ENCODE results near the gene ZSCAN25.
"Not testable (repeated sequence)": the region's sequence is repeated elsewhere in the genome, so short reads cannot be mapped to it uniquely, and the experiment has no call there.

The ZSCAN25 gene

DNA sequence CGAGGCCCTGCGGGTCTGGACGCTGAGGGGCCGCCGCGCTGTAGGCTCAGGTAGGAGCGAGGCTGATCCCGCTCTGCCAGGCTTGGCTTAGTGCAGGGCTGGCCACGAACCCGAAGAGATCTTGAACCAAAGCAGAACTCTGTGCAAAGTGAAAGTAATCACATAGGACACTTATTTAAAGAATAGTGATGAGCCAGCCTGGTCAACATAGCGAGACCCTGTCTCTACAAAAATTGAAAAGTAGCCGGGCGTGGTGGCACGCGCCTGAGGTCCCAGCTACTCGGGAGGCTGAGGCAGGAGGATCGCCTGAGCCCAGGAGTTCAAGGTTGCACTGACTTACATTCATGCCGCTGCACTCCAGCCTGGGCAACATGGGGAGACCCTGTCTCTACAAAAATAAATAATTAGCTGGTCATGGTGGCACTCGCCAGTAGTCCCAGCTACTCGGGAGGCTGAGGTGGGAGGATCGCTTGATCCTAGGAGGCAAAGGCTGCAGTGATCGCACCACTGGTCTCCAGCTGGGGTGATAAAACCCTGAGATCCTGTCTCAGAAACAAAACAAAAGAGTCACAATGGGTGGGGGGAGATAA is 541 bp downstream of the ZSCAN25 start:
- in situ Hi-C loops (cut with MboI; ENCODE audit: low sequenced_read_pairs), result no loop called here

- in situ Hi-C loops (cut with MboI; ENCODE audit: low sequenced_read_pairs), result no loop called here
Measured at GRCh38 chr7:99618726-99619125, 2.0 kb downstream of the ZSCAN25 start.

- in situ Hi-C loops (cut with MboI; ENCODE audit: low sequenced_read_pairs), result no loop called here
Measured at GRCh38 chr7:99619571-99620130, 2.9 kb downstream of the ZSCAN25 start.

- in situ Hi-C loops (cut with MboI; ENCODE audit: low sequenced_read_pairs), result no loop called here
Measured at GRCh38 chr7:99621271-99621670, 4.5 kb downstream of the ZSCAN25 start.

DNA sequence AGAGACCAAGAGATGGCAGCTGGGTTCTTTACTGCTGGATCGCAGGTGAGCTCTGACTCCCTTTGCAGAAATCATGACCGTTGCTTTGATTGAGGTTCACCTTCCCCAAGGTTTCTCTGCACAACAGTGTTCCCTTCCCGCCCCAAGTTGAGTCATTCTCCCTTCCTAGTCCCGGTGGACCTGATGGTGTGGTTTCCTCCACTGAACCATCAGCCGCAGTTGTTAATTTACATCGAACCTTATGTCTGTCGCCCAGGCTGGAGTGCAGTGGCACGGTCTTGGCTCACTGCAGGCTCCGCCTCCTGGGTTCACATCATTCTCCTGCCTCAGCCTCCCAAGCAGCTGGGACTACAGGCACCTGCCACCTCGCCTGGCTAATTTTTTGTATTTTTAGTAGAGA is 5.8 kb downstream of the ZSCAN25 start:
- in situ Hi-C loops (cut with MboI; ENCODE audit: low sequenced_read_pairs), result no loop called here

GRCh38 chr7:99623091-99623693 is 6.4 kb downstream of the ZSCAN25 start:
- in situ Hi-C loops (cut with MboI; ENCODE audit: low sequenced_read_pairs), result no loop called here

- in situ Hi-C loops (cut with MboI; ENCODE audit: low sequenced_read_pairs), result no loop called here
Measured at GRCh38 chr7:99623702-99624447, 7.1 kb downstream of the ZSCAN25 start.

- in situ Hi-C loops (cut with MboI; ENCODE audit: low sequenced_read_pairs), result no loop called here
Measured at GRCh38 chr7:99624484-99624883, 7.7 kb downstream of the ZSCAN25 start.

DNA sequence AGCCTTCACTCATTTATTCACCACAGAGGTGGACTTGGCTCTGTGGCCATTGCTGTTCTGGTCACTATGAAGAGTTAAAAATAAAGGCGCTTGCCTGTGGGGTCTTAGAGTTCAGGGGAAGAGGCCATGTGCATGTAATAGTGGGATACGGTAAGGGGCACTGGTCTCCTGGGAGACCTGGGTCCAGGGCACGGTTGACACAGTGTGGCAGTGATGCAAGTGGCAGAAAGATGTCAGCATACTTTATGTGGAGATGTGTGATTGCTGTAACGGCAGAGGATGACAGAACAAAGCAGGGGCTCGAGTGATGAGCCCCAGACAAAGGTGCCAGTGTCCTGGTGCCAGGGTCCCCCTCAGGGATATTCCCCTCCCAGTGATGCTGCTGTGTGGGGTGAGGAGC is 8.6 kb downstream of the ZSCAN25 start:
- in situ Hi-C loops (cut with MboI; ENCODE audit: low sequenced_read_pairs), result no loop called here

GRCh38 chr7:99625961-99626360 is 9.2 kb downstream of the ZSCAN25 start:
- in situ Hi-C loops (cut with MboI; ENCODE audit: low sequenced_read_pairs), result no loop called here

- in situ Hi-C loops (cut with MboI; ENCODE audit: low sequenced_read_pairs), result no loop called here
Measured at GRCh38 chr7:99626661-99627060, 9.9 kb downstream of the ZSCAN25 start.

DNA sequence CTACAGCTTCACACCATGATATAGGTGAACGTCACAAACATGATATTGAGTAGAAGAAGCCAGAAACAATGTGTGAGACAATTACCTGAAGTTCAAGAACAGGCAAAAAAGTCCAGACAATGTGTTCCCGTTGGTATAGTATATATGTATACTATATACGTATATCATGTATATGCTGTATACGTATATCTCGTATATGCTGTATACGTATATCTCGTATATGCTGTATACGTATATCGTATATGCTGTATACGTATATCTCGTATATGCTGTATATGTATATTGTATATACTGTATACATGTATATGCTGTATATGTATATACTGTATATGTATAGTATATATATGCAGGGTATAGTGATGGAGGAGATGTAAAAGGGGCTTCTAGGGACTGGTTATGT is 10.8 kb downstream of the ZSCAN25 start:
- in situ Hi-C loops (cut with MboI; ENCODE audit: low sequenced_read_pairs), result no loop called here

DNA sequence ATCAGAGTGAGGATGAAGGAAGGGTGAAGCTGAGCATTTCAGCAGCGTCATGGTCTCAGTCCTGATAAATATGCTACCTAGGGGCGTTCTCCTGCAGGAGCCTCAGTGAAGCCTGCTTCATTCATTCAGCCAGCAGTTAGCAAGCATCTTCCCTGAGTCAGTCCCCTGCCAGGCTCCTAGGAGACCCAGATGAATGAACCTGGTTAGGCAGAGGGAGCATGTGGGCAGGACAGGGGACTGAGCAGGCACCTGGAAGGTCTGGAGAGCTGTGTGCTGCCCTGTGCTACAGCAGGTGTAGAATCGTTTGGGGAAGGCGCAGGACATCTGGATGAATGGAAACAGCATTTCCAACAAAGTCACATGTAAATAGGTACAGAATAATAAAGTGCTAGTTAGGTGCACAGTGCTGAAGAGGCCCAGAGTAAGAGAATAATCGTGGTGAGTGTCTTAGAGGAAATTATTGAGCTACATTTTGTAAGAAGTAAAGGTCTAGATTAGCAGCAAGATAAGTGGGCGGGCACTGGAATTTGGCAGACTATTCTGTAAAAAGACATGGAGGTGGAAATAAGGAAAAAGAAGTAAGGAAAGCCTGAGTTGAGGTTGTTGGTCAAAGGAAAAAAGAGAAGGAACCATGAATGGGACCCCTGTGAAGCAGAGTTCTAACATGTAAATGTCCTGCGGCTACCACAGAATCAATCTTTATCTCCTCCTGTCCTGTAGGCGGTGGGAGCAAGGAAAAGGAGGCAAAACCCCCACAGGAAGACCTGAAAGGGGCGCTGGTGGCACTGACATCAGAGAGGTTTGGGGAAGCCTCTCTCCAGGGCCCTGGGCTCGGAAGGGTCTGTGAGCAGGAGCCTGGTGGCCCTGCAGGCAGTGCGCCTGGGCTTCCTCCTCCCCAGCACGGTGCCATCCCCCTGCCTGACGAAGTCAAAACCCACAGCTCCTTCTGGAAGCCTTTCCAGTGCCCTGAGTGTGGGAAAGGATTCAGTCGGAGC is 12.0 kb downstream of the ZSCAN25 start:
- in situ Hi-C loops (cut with MboI; ENCODE audit: low sequenced_read_pairs), result no loop called here

- in situ Hi-C loops (cut with MboI; ENCODE audit: low sequenced_read_pairs), result no loop called here
Measured at GRCh38 chr7:99629643-99630042, 12.9 kb downstream of the ZSCAN25 start.

DNA sequence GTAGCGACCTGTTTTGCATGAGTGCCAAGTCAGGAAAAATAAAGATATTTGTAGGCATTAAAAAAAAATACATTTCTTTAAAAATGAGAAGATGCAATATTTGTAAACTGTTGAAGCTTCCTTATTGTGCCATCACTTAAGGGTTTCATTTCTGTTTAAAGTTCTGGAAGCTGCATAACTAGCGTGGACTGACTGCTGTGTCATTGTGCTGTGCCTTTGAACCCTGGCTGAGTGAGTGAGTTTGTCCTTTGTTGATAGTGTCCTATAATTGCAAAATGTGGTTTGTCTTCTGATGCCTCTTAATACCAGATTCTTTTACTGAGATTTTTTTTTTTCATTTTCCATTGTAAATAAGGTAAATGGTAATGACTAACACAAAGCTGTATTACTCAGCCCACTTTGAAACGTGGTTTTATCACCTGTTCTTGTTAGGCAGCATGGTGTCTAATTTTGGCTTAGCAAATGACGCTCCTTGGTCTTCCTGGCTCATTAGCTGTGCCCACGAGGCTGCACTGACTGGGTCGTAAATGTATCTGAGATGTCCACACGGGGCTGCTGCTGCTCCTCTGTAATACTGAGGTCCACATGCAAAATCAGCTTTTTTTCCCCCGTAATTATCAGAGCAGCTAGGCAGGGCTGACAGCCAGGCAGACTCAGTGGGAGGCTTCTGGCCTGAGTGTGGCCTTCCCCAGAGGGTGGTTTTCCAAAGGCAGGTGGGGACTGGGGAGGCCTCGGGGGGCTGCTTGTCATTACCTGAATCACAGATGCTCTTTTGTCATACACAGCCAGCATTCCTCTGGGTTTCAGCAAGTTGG is 14.8 kb downstream of the ZSCAN25 start:
- in situ Hi-C loops (cut with MboI; ENCODE audit: low sequenced_read_pairs), result no loop called here

DNA sequence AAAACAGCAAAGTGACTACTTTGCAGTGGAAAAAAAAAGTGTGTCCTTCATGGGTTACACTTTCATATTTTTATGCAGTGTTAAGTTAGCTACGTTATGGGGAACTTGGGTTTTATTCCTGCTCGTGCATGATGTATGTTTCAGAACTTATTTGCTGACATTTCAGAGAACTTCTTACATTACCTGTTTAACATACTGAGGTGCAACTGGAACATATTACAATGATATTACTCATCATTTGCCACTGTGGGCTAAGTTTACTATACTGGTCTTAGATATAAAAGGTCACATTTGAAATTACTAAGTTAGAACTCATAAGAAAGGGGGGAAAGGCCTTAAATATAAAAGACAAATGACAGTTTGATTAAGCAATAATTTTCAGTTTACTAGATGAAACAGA is 20.7 kb downstream of the ZSCAN25 start:
- in situ Hi-C loops (cut with MboI; ENCODE audit: low sequenced_read_pairs), result not testable (repeated sequence)

GRCh38 chr7:99638731-99639130 is 22.0 kb downstream of the ZSCAN25 start:
- in situ Hi-C loops (cut with MboI; ENCODE audit: low sequenced_read_pairs), result no loop called here

DNA sequence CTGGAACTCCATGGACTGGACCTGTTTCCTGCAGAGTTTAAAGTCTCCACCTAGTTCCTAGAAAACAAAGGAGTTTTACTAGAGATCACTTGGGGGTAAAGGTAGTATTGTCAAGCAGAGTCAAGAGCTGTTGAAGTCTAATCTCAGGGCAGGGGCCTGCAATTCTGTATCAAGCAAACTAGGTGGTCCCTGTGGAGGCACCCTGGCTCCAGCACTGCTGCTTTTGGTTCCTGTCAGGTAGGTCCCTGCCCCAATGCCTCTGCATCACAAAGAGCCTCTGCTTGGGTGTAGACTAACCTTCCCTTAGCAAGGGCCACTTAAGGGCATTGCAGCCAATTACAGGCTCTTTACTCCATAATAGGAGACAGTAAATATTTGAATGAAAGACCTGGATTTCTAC is 22.5 kb downstream of the ZSCAN25 start:
- in situ Hi-C loops (cut with MboI; ENCODE audit: low sequenced_read_pairs), result no loop called here

- in situ Hi-C loops (cut with MboI; ENCODE audit: low sequenced_read_pairs), result no loop called here
Measured at GRCh38 chr7:99642027-99642426, 25.3 kb downstream of the ZSCAN25 start.

DNA sequence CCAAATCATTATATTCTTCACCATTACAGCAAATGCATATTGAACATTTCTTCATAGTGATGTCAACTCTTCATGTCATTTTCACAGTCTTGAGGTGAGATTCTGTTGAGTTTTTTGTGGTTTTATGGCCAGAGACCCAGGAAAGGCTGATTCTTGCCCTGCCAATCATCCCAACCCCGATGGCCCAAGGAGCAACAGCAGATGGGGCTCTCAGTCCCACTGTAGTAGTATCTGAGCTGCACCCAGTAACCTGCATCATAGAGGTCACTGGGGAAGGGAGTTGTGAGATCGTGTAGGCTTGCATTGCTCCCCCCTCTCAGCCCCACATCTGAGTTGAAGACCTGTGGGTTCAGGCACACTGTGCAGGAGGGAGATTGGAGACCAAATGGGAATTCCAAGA is 26.7 kb downstream of the ZSCAN25 start:
- in situ Hi-C loops (cut with MboI; ENCODE audit: low sequenced_read_pairs), result no loop called here
